DOHH2 (cell line): ENCODE results near the gene TTLL10.

Experiments
- H3F3A ChIP-seq: fragments of 200-600 bp; sonication (generic), shearing (Covaris generic); 2 replicates; pipeline ENCODE4 v1.6.0; 2016; ENCODE audit warnings: antibody characterized with exemption, mild to moderate bottlenecking; ENCODE audit not compliant: control insufficient read depth, insufficient read depth
- H3K27ac ChIP-seq: fragments of 200-600 bp; sonication (generic); 2 replicates; pipeline ENCODE4 v1.5.1; 2014; ENCODE audit warnings: low read depth, mild to moderate bottlenecking, low read length, moderate library complexity
- H3K27me3 ChIP-seq: fragments of 200-600 bp; sonication (generic); 2 replicates; pipeline ENCODE4 v1.6.1; 2014; ENCODE audit warnings: mild to moderate bottlenecking, low read length, mixed read lengths; ENCODE audit not compliant: control insufficient read depth
- H3K36me3 ChIP-seq: fragments of 200-600 bp; sonication (generic); 2 replicates; pipeline ENCODE4 v1.6.1; 2014; ENCODE audit warnings: mild to moderate bottlenecking, low read length, moderate library complexity, mixed read lengths; ENCODE audit not compliant: control insufficient read depth
- H3K4me1 ChIP-seq: fragments of 200-600 bp; sonication (generic); 2 replicates; pipeline ENCODE4 v1.6.1; 2014; ENCODE audit warnings: mild to moderate bottlenecking, low read length, mixed read lengths; ENCODE audit not compliant: control insufficient read depth
- H3K4me2 ChIP-seq: fragments of 200-600 bp; sonication (generic); 2 replicates; pipeline ENCODE4 v1.6.0; 2014; ENCODE audit warnings: mild to moderate bottlenecking, low read length, moderate library complexity
- H3K4me3 ChIP-seq: fragments of 200-600 bp; sonication (generic); 2 replicates; pipeline ENCODE4 v1.5.1; 2014; ENCODE audit warnings: mild to moderate bottlenecking, low read length, mixed read lengths
- H3K79me2 ChIP-seq: fragments of 200-600 bp; sonication (generic); 2 replicates; pipeline ENCODE4 v1.6.1; 2014; ENCODE audit warnings: mild to moderate bottlenecking, low read length, mixed read lengths; ENCODE audit not compliant: control insufficient read depth
- H3K9me2 ChIP-seq: fragments of 200-600 bp; sonication (generic); replicated peaks from 2 replicates; pipeline ENCODE4 v1.6.1; 2014; ENCODE audit warnings: mild to moderate bottlenecking, low read length, mixed read lengths; ENCODE audit not compliant: control insufficient read depth
- H3K9me3 ChIP-seq: fragments of 200-600 bp; sonication (generic); 2 replicates; pipeline ENCODE4 v1.6.1; 2014; ENCODE audit warnings: antibody characterized with exemption, low read length, mixed read lengths; ENCODE audit not compliant: control insufficient read depth, insufficient read depth
- H4K20me1 ChIP-seq: fragments of 200-600 bp; sonication (generic); 2 replicates; pipeline ENCODE4 v1.6.0; 2014; ENCODE audit warnings: low read depth, mild to moderate bottlenecking, antibody characterized with exemption, low read length, moderate library complexity; ENCODE audit not compliant: control insufficient read depth, insufficient read depth
- CTCF ChIP-seq: fragments of 200-600 bp; sonication (generic); IDR thresholded peaks from one replicate; pipeline ENCODE4 v1.5.1; 2014; ENCODE audit warnings: antibody characterized with exemption, mild to moderate bottlenecking, low read depth, low read length; ENCODE audit not compliant: poor library complexity, severe bottlenecking
- EZH2phosphoT487 ChIP-seq: fragments of 200-600 bp; sonication (generic); IDR thresholded peaks from 2 replicates; pipeline ENCODE4 v1.6.1; 2017; ENCODE audit warnings: borderline replicate concordance, mild to moderate bottlenecking, antibody characterized with exemption, low read length, moderate library complexity, mixed read lengths

Gene TTLL10

DNA sequence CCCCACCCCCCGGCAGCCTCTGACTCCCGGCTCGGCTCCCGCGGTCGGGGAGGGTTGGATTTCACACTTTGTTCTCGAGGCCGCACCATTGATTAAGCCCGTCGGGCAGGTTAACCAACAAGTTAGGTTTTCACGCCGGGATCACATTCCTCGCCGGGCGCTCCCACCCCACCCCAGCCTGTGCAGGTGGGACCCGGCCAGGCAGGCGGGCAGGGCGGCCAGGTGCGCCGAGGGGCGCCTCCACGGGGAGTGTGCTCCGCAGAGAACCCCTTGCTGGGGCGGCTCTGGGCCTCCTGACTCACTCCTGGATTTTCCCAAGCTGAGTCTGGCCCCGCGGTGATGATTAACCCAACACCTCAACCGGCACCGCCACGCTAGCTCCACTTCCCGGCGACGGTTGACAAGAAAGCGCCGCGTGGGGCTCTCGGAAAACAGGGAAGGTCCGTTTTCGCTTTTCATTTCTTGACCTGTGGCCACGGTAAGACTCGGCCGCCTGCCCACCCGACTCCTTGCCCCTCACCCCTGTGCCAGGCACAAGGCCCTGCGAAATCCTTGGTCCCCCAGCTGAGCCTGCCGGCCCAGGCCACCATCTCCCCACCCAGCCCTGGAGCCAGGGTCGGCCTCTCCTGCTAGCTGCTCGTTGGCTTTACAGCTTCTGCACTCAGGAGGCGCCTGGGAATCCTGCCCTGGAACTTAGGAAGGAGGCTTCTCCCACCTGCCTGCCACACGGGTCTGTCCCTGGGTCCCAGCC lies 8.8 kb upstream of the TTLL10 start:
- no peak overlapping the region for H3K27ac ChIP-seq
- no peaks in the 10 kb centered on the region for H3K79me2 ChIP-seq
- no peaks in the 10 kb centered on the region for H3K9me3 ChIP-seq
- no peaks in the 10 kb centered on the region for H4K20me1 ChIP-seq
- H3F3A ChIP-seq = no peaks in the 10 kb centered on the region
- H3K4me3 ChIP-seq = no peak overlapping the region
- peaks cover 15% of the 10 kb centered on the region for H3K27me3 ChIP-seq
- H3K4me2 ChIP-seq = no peak overlapping the region
- peaks cover 6% of the 10 kb centered on the region for H3K4me1 ChIP-seq
- no peaks in the 10 kb centered on the region for H3K36me3 ChIP-seq
- TF ChIP-seq EZH2phosphoT487 = no peak
- TF ChIP-seq CTCF = no peak
- no peaks in the 10 kb centered on the region for H3K9me2 ChIP-seq

GRCh38 chr1:1165485-1165884 lies 8.2 kb upstream of the TTLL10 start:
- Histone ChIP-seq H3K9me3 (no peaks in the 10 kb centered on the region), H3K4me1 (peaks cover 13% of the 10 kb centered on the region), H3K36me3 (no peaks in the 10 kb centered on the region), H3K4me2 (no peak overlapping the region), H3K27me3 (peaks cover 21% of the 10 kb centered on the region), H3K79me2 (no peaks in the 10 kb centered on the region), H4K20me1 (no peaks in the 10 kb centered on the region), H3K4me3 (no peak overlapping the region), H3K9me2 (no peaks in the 10 kb centered on the region), H3F3A (no peaks in the 10 kb centered on the region), H3K27ac (no peak overlapping the region)
- TF ChIP-seq CTCF (no peak), EZH2phosphoT487 (no peak)

- Histone ChIP-seq H3K27ac (no peak overlapping the region), H3K4me2 (no peak overlapping the region)
These were observed 7.7 kb upstream of the TTLL10 start for GRCh38 chr1:1165900-1166421.

More at GRCh38 chr1:1165900-1166421, 7.7 kb upstream of the TTLL10 start:
- H3K79me2 ChIP-seq = no peaks in the 10 kb centered on the region
- H4K20me1 ChIP-seq = no peaks in the 10 kb centered on the region
- H3F3A ChIP-seq = no peaks in the 10 kb centered on the region
- peaks cover 25% of the 10 kb centered on the region for H3K27me3 ChIP-seq
- no peak overlapping the region for H3K4me3 ChIP-seq
- no peaks in the 10 kb centered on the region for H3K36me3 ChIP-seq
- no peaks in the 10 kb centered on the region for H3K9me3 ChIP-seq
- no peaks in the 10 kb centered on the region for H3K9me2 ChIP-seq
- H3K4me1 ChIP-seq = peaks cover 17% of the 10 kb centered on the region
- TF ChIP-seq CTCF (no peak), EZH2phosphoT487 (no peak)
